GM12878 (cell line): ENCODE results near the gene CLASP2. TPM values are rescaled to one million over a fixed set of nuclear protein-coding genes. Genes with fewer than 3 reads are reported as not detected.
"Not testable (repeated sequence)": the region's sequence is repeated elsewhere in the genome, so short reads cannot be mapped to it uniquely, and the experiment has no call there.

Experiments used
- ATAC-seq: fragments of 200-7000 bp; cut with Tn5 transposase; 3 replicates; pipeline ENCODE4 v1.9.1; 2020; ENCODE audit warnings: mild to moderate bottlenecking, moderate library complexity
- BruUV-seq: library from RNA; stranded (reverse); fragments of 400-500 nt; replicated peaks from 2 replicates; lab custom pipeline; 2021; lab: Mats Ljungman, UMichigan
- CTCF ChIA-PET: fragments of 300-600 bp; sonication (Branson Sonifier 250); formaldehyde crosslinking; extraction: SDS; loops from one replicate; lab custom pipeline; 2021; ENCODE audit warnings: inconsistent platforms; lab: Yijun Ruan, JAX
- POLR2A ChIA-PET: fragments of 350-600 bp; formaldehyde crosslinking; extraction: SDS; loops from one replicate; lab custom pipeline; 2021; ENCODE audit warnings: inconsistent platforms; lab: Charles Lee
- RAD21 ChIA-PET: fragments of 300-600 bp; sonication (Branson Sonifier 250); formaldehyde crosslinking; loops from one replicate; lab custom pipeline; 2023; ENCODE audit warnings: antibody characterized with exemption; ENCODE audit not compliant: unreplicated experiment; lab: Charles Lee
- SMC1A ChIA-PET: fragments of 300-600 bp; sonication (Branson Sonifier 250); formaldehyde crosslinking; loops from one replicate; lab custom pipeline; 2023; ENCODE audit not compliant: unreplicated experiment, uncharacterized antibody; lab: Charles Lee
- DNase-seq: peaks from one replicate; pipeline ENCODE4 v3.0.0-alpha.2; 2011; ENCODE audit warnings: low read depth, low spot score
- FAIRE-seq: peaks from 3 replicates; lab custom pipeline; 2011; peaks lifted over from hg19 to GRCh38; lab: Jason Lieb, UNC
- H2AFZ ChIP-seq: 2 replicates; pipeline ENCODE4 v1.6.0; 2011; ENCODE audit warnings: low read depth, low read length, control low read depth; ENCODE audit not compliant: control insufficient read depth
- H3K27ac ChIP-seq: 2 replicates; pipeline ENCODE4 v1.5.1; 2011; ENCODE audit warnings: control low read depth; ENCODE audit not compliant: control insufficient read depth, insufficient read depth
- H3K27me3 ChIP-seq, 2 experiments: replicated peaks in 1 of 2; 2 replicates each; pipeline versions ENCODE4 v1.6.0 to v1.6.1; 2011; ENCODE audit warnings: low read length in 1 of 2; ENCODE audit not compliant: control insufficient read depth in 2 of 2, insufficient read depth in 2 of 2
- H3K36me3 ChIP-seq, 2 experiments: 2 replicates each; pipeline ENCODE4 v1.5.1; 2011; ENCODE audit warnings: low read length in 1 of 2; ENCODE audit not compliant: control insufficient read depth in 2 of 2, insufficient read depth in 2 of 2
- H3K4me1 ChIP-seq: 2 replicates; pipeline ENCODE4 v1.6.1; 2011; ENCODE audit warnings: mild to moderate bottlenecking, low read length, moderate library complexity, mixed read lengths; ENCODE audit not compliant: control insufficient read depth, insufficient read depth
- H3K4me2 ChIP-seq: 2 replicates; pipeline ENCODE4 v1.6.0; 2011; ENCODE audit warnings: control low read depth; ENCODE audit not compliant: control insufficient read depth, insufficient read depth
- H3K4me3 ChIP-seq: fragments of 200-600 bp; sonication (generic); 2 replicates; pipeline ENCODE4 v1.5.1; 2016
- H3K79me2 ChIP-seq: 2 replicates; pipeline ENCODE4 v1.6.0; 2011; ENCODE audit warnings: low read length; ENCODE audit not compliant: control insufficient read depth, insufficient read depth
- H3K9ac ChIP-seq: 2 replicates; pipeline ENCODE4 v1.8.0; 2011; ENCODE audit warnings: low read length, control low read depth, mixed read lengths; ENCODE audit not compliant: control insufficient read depth, insufficient read depth
- H3K9me3 ChIP-seq: replicated peaks from 3 replicates; pipeline ENCODE4 v1.5.1; 2011; ENCODE audit warnings: mild to moderate bottlenecking, low read length; ENCODE audit not compliant: control insufficient read depth, insufficient read depth
- H4K20me1 ChIP-seq: 2 replicates; pipeline ENCODE4 v1.6.0; 2011; ENCODE audit not compliant: control insufficient read depth, insufficient read depth
- BMI1 ChIP-seq: fragments of 450-650 bp; IDR thresholded peaks from 2 replicates; pipeline ENCODE4 v1.6.1; 2016; ENCODE audit warnings: mild to moderate bottlenecking, moderate library complexity, borderline replicate concordance
- CEBPB ChIP-seq, 2 experiments: fragments of 150-350 bp in 1 of 2; IDR thresholded peaks; 2 replicates each; pipeline ENCODE4 v1.6.1; 2012 to 2014; ENCODE audit warnings: low read depth in 2 of 2, low read length in 2 of 2, borderline replicate concordance in 1 of 2, inconsistent platforms in 1 of 2
- CREB1 ChIP-seq: IDR thresholded peaks from 2 replicates; pipeline ENCODE4 v1.6.1; 2012; ENCODE audit warnings: low read depth, mild to moderate bottlenecking, inconsistent platforms
- GABPA ChIP-seq: IDR thresholded peaks from 2 replicates; pipeline ENCODE4 v1.6.1; 2014; ENCODE audit warnings: antibody characterized with exemption, low read depth, mild to moderate bottlenecking, inconsistent platforms
- IRF4 ChIP-seq: IDR thresholded peaks from 2 replicates; pipeline ENCODE4 v1.6.1; 2011; ENCODE audit warnings: low read depth, low read length
- KAT2A ChIP-seq: conservative IDR thresholded peaks from 2 replicates; pipeline ENCODE4 v1.6.1; 2011; ENCODE audit warnings: low read depth, low read length; ENCODE audit not compliant: control insufficient read depth
- PAX8 ChIP-seq: fragments of 450-650 bp; IDR thresholded peaks from 2 replicates; pipeline ENCODE4 v1.6.1; 2017; ENCODE audit warnings: mild to moderate bottlenecking, moderate library complexity
- RELA ChIP-seq: fragments of 450-650 bp; IDR thresholded peaks from 2 replicates; pipeline ENCODE4 v1.8.0; 2014; ENCODE audit warnings: borderline replicate concordance; ENCODE audit not compliant: partially characterized antibody
- RELB ChIP-seq: fragments of 450-650 bp; IDR thresholded peaks from 2 replicates; pipeline ENCODE4 v1.6.1; 2017; ENCODE audit warnings: low read depth, mild to moderate bottlenecking, moderate library complexity
- ZBED1 ChIP-seq: IDR thresholded peaks from 2 replicates; pipeline ENCODE4 v1.6.1; 2016; ENCODE audit warnings: borderline replicate concordance
- ZNF217 ChIP-seq: fragments of 450-650 bp; IDR thresholded peaks from 2 replicates; pipeline ENCODE4 v1.6.1; 2017; ENCODE audit warnings: antibody characterized with exemption, mild to moderate bottlenecking
- WGBS: methylation state at CpG from one replicate; pipeline ENCODE4 v1.1.6; 2016; ENCODE audit warnings: low lambda C conversion rate; ENCODE audit not compliant: insufficient replicate concordance, insufficient coverage; ENCODE audit errors: missing lambda C conversion rate; 5-methylcytosine and 5-hydroxymethylcytosine counted together
- in situ Hi-C: fragments of 300-500 bp; cut with MboI; formaldehyde crosslinking; loops from 9 replicates; pipeline ENCODE4 v1.14.3; 2018; ENCODE audit warnings: mixed read lengths
- intact Hi-C: fragments of 100-400 bp; cut with micrococcal nuclease; formaldehyde crosslinking; loops from one replicate; pipeline ENCODE4 v1.14.2; 2022; ENCODE audit not compliant: unreplicated experiment
- polyA plus RNA-seq, 11 experiments: library from polyadenylated mRNA; depleted of rRNA in 4 of 11; unstranded in 6 of 11; stranded (reverse) in 5 of 11; fragments of >200 nt; fragmentation: Nextera tagmentation in 4 of 11; fragmentation: Illumina TruSeq in 1 of 11; extraction: Ambion mirVana in 4 of 11; extraction: Trizol in 1 of 11; gene quantifications; 1 replicate in 1 of 11; 2 replicates in 10 of 11; pipeline versions ENCODE4 v1.2.1 to v1.2.3, GENCODE V29; 2011 to 2016; ENCODE audit warnings: inconsistent platforms in 2 of 11, missing spikeins in 2 of 11, low read depth in 1 of 11
- total RNA-seq, 4 experiments: library from RNA; depleted of rRNA in 3 of 4; stranded (reverse); fragments of >200 nt in 3 of 4; fragmentation: Illumina TruSeq in 1 of 4; extraction: Trizol in 1 of 4; gene quantifications; 2 replicates each; pipeline versions ENCODE4 v1.2.1 to v1.2.3, GENCODE V29; 2013 to 2021
- TF ChIP-seq, protein P1 (sequence below): fragments of 450-650 bp; conservative IDR thresholded peaks from 2 replicates; pipeline ENCODE4 v1.6.1; 2017; ENCODE audit warnings: mild to moderate bottlenecking, moderate library complexity

Gene CLASP2
- total and polyA plus RNA-seq, 10 of the 15 experiments (the other 5 are each of a cell fraction or from before 2014, with no cell fraction given): 4.0 to 38.3 (median 26.8) TPM

- TF ChIP-seq PAX8 (no peak), BMI1 (no peak), RELA (no peak), CREB1 (no peak)
Observed at GRCh38 chr3:33658039-33658438, 60.0 kb downstream of the CLASP2 start (continued).

DNA sequence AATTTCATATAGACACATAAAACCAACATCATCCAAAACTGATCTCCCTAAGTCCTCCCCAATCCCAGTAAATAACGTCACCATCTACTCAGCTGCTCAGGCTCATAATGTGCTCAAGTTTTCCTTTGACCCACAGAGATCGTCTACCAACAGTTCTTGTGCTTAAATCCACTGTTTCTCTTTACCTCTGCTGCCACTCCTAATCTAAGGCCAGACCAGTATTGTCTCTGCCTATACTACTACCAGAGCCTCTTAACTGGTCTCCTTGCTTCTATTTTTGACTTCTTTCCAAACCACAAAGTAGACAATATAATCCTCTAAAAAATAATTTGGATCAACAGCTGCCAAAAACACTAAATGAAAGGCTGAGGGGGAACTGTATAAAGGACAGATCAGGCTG lies 65.3 kb downstream of the CLASP2 start:
- DNase-seq (no peak), FAIRE-seq (no peak)
- ChIA-PET POLR2A (interaction anchor here (0.6 kb wide), 1 partner anchor 63 kb away, joined by 5 read pairs; no protein-coding TSS in a partner anchor), SMC1A (no interaction called here), CTCF (no interaction called here), RAD21 (no interaction called here)
- intact Hi-C loops: no loop called here
- Histone ChIP-seq H2AFZ (no peak overlapping the region), H3K27ac (no peak overlapping the region), H3K9me3 (no peaks in the 10 kb centered on the region), H3K36me3 (no peaks in the 10 kb centered on the region), H3K9ac (no peak overlapping the region), H3K79me2 (peaks cover 4% of the 10 kb centered on the region), H3K4me3 (no peak overlapping the region), H3K4me2 (no peak overlapping the region), H4K20me1 (no peaks in the 10 kb centered on the region; the same call in 1 of the 2 replicates), H3K4me1 (no peaks in the 10 kb centered on the region)
- in situ Hi-C loops: no loop called here
- BruUV-seq: no TSS peak
- 90% methylated on average over 2 of the region's 2 CpGs for WGBS
- TF ChIP-seq GABPA: no peak
- TF ChIP-seq CEBPB (IDR thresholded peaks at IDR 0.05; ENCODE audit: borderline replicate concordance in 1 of 2, low read depth in 2 of 2, low read length in 2 of 2): no peak
- TF ChIP-seq, protein P1, sequence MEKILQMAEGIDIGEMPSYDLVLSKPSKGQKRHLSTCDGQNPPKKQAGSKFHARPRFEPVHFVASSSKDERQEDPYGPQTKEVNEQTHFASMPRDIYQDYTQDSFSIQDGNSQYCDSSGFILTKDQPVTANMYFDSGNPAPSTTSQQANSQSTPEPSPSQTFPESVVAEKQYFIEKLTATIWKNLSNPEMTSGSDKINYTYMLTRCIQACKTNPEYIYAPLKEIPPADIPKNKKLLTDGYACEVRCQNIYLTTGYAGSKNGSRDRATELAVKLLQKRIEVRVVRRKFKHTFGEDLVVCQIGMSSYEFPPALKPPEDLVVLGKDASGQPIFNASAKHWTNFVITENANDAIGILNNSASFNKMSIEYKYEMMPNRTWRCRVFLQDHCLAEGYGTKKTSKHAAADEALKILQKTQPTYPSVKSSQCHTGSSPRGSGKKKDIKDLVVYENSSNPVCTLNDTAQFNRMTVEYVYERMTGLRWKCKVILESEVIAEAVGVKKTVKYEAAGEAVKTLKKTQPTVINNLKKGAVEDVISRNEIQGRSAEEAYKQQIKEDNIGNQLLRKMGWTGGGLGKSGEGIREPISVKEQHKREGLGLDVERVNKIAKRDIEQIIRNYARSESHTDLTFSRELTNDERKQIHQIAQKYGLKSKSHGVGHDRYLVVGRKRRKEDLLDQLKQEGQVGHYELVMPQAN: no peak
- TF ChIP-seq IRF4: no peak
- TF ChIP-seq ZBED1: no peak
- TF ChIP-seq ZNF217: no peak
- TF ChIP-seq RELB: no peak
- no peak for TF ChIP-seq KAT2A
- TF ChIP-seq, all 136 proteins: peak for 0
- ATAC-seq: no peak
- no peaks in the 10 kb centered on the region for H3K27me3 ChIP-seq

DNA sequence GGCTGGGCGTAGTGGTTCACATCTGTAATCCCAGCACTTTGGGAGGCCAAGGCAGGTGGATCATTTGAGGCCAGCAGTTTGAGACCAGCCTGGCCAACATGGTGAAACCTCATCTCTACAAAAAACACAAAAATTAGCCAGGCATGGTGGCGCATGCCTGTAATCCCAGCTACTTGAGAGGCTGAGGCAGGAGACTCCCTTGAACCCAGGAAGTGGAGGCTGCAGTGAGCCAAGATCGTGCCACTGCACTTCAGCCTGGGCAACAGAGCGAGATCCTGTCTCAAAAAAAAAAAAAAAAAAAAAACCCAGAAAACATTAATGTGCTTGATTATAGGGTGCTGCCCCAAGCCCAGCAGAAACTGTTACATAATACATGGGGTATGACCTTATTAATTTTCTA lies 67.0 kb downstream of the CLASP2 start:
- DNase-seq, H3K27ac ChIP-seq, CTCF ChIA-PET, ATAC-seq, H3K36me3 ChIP-seq, SMC1A ChIA-PET, H4K20me1 ChIP-seq, H3K4me1 ChIP-seq, intact Hi-C loops, H3K4me3 ChIP-seq, H3K79me2 ChIP-seq, H2AFZ ChIP-seq, H3K4me2 ChIP-seq, H3K9ac ChIP-seq, RAD21 ChIA-PET, H3K9me3 ChIP-seq, in situ Hi-C loops, BruUV-seq, POLR2A ChIA-PET, FAIRE-seq, H3K27me3 ChIP-seq: not testable (repeated sequence)
- 96% methylated on average over 4 of the region's 4 CpGs for WGBS
